Activated CD8-positive, alpha-beta memory T cell treated with anti-CD3 and anti-CD28 coated beads, Interleukin-2, amount 50 U/mL, for 24 hours (primary cell): ENCODE data around the gene MALRD1.
"Not testable (repeated sequence)": the region's sequence is repeated elsewhere in the genome, so short reads cannot be mapped to it uniquely, and the experiment has no call there.

ENCODE experiments used
- DNase-seq: peaks from one replicate; pipeline ENCODE4 v3.0.0-alpha.2; 2020; ENCODE audit errors: extremely low read depth

Gene MALRD1

GRCh38 chr10:19707376-19707775 lies 658.8 kb downstream of the MALRD1 start:
- no peak for DNase-seq

GRCh38 chr10:19708031-19708430 lies 659.4 kb downstream of the MALRD1 start:
- DNase-seq = no peak

GRCh38 chr10:19710600-19710999 lies 662.0 kb downstream of the MALRD1 start:
- no peak for DNase-seq

- no peak for DNase-seq
Observed at GRCh38 chr10:19713159-19713558, 664.6 kb downstream of the MALRD1 start.

GRCh38 chr10:19713800-19714525 lies 665.4 kb downstream of the MALRD1 start:
- no peak for DNase-seq

GRCh38 chr10:19719284-19719683 lies 670.7 kb downstream of the MALRD1 start:
- no peak for DNase-seq

- DNase-seq = no peak
Observed at GRCh38 chr10:19724287-19724686, 675.7 kb downstream of the MALRD1 start.

- no peak for DNase-seq
Observed at GRCh38 chr10:19728376-19728775, 679.8 kb downstream of the MALRD1 start.

GRCh38 chr10:19728964-19729363 lies 680.4 kb downstream of the MALRD1 start:
- DNase-seq = no peak

- no peak for DNase-seq
Observed at GRCh38 chr10:19730167-19730906, 681.7 kb downstream of the MALRD1 start.

- no peak for DNase-seq
Observed at GRCh38 chr10:19730907-19731217, 682.3 kb downstream of the MALRD1 start.

- no peak for DNase-seq
Observed at GRCh38 chr10:19731560-19731959, 683.0 kb downstream of the MALRD1 start.

- DNase-seq = no peak
Observed at GRCh38 chr10:19738440-19738839, 689.8 kb downstream of the MALRD1 start.

GRCh38 chr10:19739232-19739631 lies 690.6 kb downstream of the MALRD1 start:
- not testable (repeated sequence) for DNase-seq

GRCh38 chr10:19742144-19742543 lies 693.5 kb downstream of the MALRD1 start:
- not testable (repeated sequence) for DNase-seq

GRCh38 chr10:19745672-19746071 lies 697.1 kb downstream of the MALRD1 start:
- no peak for DNase-seq

- no peak for DNase-seq
Observed at GRCh38 chr10:19749185-19749729, 700.7 kb downstream of the MALRD1 start.

- DNase-seq = no peak
Observed at GRCh38 chr10:19750972-19751371, 702.4 kb downstream of the MALRD1 start.

GRCh38 chr10:19756919-19757318 lies 708.3 kb downstream of the MALRD1 start:
- DNase-seq = no peak

- DNase-seq = no peak
Observed at GRCh38 chr10:19762026-19762425, 713.4 kb downstream of the MALRD1 start.

GRCh38 chr10:19764111-19764510 lies 715.5 kb downstream of the MALRD1 start:
- DNase-seq = no peak

- no peak for DNase-seq
Observed at GRCh38 chr10:19767876-19768275, 719.3 kb downstream of the MALRD1 start.

- not testable (repeated sequence) for DNase-seq
Observed at GRCh38 chr10:19769826-19770225, 721.2 kb downstream of the MALRD1 start.
